Psoas muscle (tissue), 8 donors: ENCODE results near the gene CTTNBP2. TPM values are rescaled to one million over a fixed set of nuclear protein-coding genes. Genes with fewer than 3 reads are reported as not detected.

Experiments used
- ATAC-seq, 4 donors: fragments of 200-7000 bp; cut with Tn5 transposase; one replicate each; pipeline ENCODE4 v1.9.1; 2020; ENCODE audit warnings: moderate library complexity in 3 of 4, mild to moderate bottlenecking in 2 of 4
- DNase-seq, 2 donors: peaks; one replicate each; pipeline ENCODE4 v3.0.0-alpha.2; 2020
- H3K27ac ChIP-seq: fragments of 200-600 bp; one replicate; pipeline ENCODE4 v1.8.0; 2022
- H3K27me3 ChIP-seq, 3 donors: fragments of 200-600 bp in 1 of 3; one replicate each; pipeline versions ENCODE4 v1.6.1 to v1.8.0; 2013 to 2022; ENCODE audit warnings: low read length in 2 of 3, mild to moderate bottlenecking in 2 of 3, moderate library complexity in 1 of 3; ENCODE audit not compliant: insufficient read depth in 3 of 3
- H3K36me3 ChIP-seq, 2 donors: fragments of 200-600 bp in 1 of 2; one replicate each; pipeline versions ENCODE4 v1.6.1 to v1.8.0; 2013 to 2022; ENCODE audit warnings: low read depth in 1 of 2, mild to moderate bottlenecking in 1 of 2, moderate library complexity in 1 of 2; ENCODE audit not compliant: insufficient read depth in 1 of 2
- H3K4me1 ChIP-seq: fragments of 200-600 bp; one replicate; pipeline ENCODE4 v1.8.0; 2022
- H3K4me3 ChIP-seq: fragments of 200-600 bp; one replicate; pipeline ENCODE4 v1.8.0; 2022; ENCODE audit warnings: mild to moderate bottlenecking
- H3K9me3 ChIP-seq: fragments of 200-600 bp; one replicate; pipeline ENCODE4 v1.8.0; 2022
- WGBS, 3 donors: extraction: QIAGEN DNeasy Blood & Tissue Kit; methylation state at CpG; one replicate each; pipeline versions ENCODE4 v1.1.6 to v1.1.7; 2013; 5-methylcytosine and 5-hydroxymethylcytosine counted together
- intact Hi-C, 2 donors: fragments of 100-400 bp; cut with DNase I; formaldehyde crosslinking; loops; one replicate each; pipeline versions ENCODE4 v1.11.0 to v1.14.2; 2022
- polyA plus RNA-seq, 3 donors: library from polyadenylated mRNA; stranded (reverse); fragments of 200-250 nt; gene quantifications; one replicate each; pipeline ENCODE4 v1.2.3, GENCODE V29; 2013
- total RNA-seq, 4 donors: library from RNA; stranded (reverse); fragmentation: NEBNext Ultra II Directional in 2 of 4; extraction: Animal tissue kit (Norgen Biotek cat#: 25700) in 2 of 4; gene quantifications; one replicate each; pipeline versions ENCODE4 v1.2.1 to v1.2.4, GENCODE V29; 2021 to 2023
- TF ChIP-seq, protein P1 (sequence below): fragments of 200-600 bp; IDR thresholded peaks from one replicate; pipeline ENCODE4 v1.8.0; 2022; ENCODE audit warnings: antibody characterized with exemption
- donor health status: healthy with polysubstance abuse.
- donor health status: DM: no; HTN: no; CAD: no; lungs with moderate emphysema.
- donor health status: Bipolar disorder and iron deficiency.
- donor health status: healthy.
- donor health status: DM: yes; HTN: yes; CAD: no.
- donor health status: DM: no; HTN: no; CAD: no.
- donor health status: DM: no; HTN: no; CAD: no.
- donor health status: DM: yes; HTN: yes; CAD: no.

CTTNBP2 gene
- total and polyA plus RNA-seq, 7 donors: 0.10 to 1.8 (median 0.38) TPM

DNA sequence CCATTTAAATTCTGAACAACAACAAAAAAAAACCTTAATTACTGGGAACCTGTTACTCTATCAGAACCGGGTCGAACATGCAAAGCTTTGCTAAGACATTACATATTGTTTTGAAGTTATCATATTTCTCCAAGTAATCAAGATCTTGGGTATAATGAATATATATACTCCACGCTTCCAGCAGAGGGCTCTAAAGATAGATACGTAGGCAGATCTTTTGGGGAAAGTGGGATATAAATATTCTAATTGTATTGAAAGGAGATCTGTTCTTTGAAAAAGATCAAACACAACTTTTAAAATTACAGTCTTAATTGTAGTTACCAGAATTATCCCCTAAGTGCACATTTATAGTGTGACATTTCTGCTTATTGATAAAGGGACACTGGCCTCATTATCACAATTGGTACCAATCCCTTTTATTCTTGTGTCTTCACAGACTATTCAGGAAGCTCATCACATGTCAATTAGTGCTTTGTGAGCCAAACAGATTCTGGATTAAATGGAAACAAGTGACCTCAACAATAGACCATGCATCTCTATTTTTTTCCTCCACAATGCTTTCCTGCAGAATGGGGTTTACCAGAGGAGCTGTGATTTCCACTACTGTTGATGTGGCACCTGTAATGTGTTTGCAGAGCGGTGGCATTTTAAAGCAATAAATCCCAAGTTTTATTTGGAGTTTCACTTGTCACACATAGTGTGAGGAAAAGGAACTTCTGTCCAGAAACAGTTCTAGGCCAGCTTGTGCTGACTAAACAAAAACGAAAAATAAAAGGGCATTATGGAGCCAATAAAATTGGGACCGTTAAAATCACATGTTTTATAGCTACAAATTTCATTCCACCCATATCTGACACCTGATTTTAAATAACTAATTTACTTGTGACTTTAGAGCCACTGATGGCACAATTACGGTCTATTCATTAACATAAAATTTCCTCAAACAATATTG, 122.4 kb downstream of the CTTNBP2 start:
- TF ChIP-seq, protein P1, sequence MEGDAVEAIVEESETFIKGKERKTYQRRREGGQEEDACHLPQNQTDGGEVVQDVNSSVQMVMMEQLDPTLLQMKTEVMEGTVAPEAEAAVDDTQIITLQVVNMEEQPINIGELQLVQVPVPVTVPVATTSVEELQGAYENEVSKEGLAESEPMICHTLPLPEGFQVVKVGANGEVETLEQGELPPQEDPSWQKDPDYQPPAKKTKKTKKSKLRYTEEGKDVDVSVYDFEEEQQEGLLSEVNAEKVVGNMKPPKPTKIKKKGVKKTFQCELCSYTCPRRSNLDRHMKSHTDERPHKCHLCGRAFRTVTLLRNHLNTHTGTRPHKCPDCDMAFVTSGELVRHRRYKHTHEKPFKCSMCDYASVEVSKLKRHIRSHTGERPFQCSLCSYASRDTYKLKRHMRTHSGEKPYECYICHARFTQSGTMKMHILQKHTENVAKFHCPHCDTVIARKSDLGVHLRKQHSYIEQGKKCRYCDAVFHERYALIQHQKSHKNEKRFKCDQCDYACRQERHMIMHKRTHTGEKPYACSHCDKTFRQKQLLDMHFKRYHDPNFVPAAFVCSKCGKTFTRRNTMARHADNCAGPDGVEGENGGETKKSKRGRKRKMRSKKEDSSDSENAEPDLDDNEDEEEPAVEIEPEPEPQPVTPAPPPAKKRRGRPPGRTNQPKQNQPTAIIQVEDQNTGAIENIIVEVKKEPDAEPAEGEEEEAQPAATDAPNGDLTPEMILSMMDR: peak; percentile 39
- H3K27me3 ChIP-seq: no peaks in the 10 kb centered on the region
- no peak overlapping the region for H3K4me3 ChIP-seq
- H3K27ac ChIP-seq: no peak overlapping the region
- H3K9me3 ChIP-seq: no peaks in the 10 kb centered on the region
- H3K36me3 ChIP-seq: no peaks in the 10 kb centered on the region
- intact Hi-C loops: no loop called here
- ATAC-seq: no peak
- DNase-seq: no peak
- no peaks in the 10 kb centered on the region for H3K4me1 ChIP-seq
- 50 to 56% (median 52%) methylated on average over 8 of the region's 8 CpGs for WGBS, 3 donors

DNA sequence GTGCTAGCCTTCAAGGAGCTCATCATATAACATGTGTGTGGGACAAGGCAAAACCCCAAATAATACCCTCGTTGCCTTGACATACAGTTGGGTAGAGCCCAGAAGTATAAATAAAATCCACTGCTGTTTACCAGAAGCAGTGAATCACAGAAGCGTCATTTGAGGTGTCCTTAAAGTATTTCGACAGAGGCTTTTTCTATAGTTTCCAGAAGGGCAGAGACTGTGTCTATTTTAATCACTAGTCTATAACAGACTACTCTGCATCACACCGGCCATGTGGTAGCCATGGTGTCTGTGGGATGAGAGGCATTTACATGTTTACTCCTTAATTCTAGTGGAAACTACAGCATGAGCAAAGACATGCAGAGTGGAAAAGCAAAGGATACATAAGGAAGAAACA, 131.3 kb downstream of the CTTNBP2 start:
- ATAC-seq (no peak), DNase-seq (no peak)
- TF ChIP-seq, protein P1: no peak
- 84 to 93% (median 90%) methylated on average over 4 of the region's 4 CpGs for WGBS, 3 donors
- Histone ChIP-seq H3K4me1 (no peaks in the 10 kb centered on the region), H3K36me3 (no peaks in the 10 kb centered on the region), H3K27me3 (no peaks in the 10 kb centered on the region), H3K9me3 (no peaks in the 10 kb centered on the region), H3K4me3 (no peak overlapping the region), H3K27ac (no peak overlapping the region)
- intact Hi-C loops: no loop called here

DNA sequence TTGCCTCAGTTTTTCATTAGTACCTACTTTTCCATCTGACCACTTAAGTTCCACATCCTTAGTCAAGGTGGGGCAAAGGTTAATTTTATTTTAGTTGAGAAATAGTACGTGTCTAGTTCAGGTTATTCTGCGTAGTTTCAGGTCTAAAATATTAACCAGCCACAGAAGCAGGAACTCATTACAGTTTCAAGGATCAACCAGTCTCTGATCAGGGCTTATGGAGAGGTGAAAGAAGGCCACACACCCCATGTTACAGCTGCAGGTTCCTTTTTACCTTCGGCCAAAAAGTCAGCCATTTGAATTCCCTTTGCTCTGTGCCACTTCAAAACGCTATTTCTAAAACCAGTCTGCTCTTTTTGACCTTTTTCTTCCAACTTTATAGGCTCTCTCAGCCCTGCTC, 134.2 kb downstream of the CTTNBP2 start:
- DNase-seq (no peak), ATAC-seq (no peak)
- Histone ChIP-seq H3K27ac (no peak overlapping the region), H3K27me3 (no peaks in the 10 kb centered on the region), H3K4me1 (no peaks in the 10 kb centered on the region), H3K9me3 (no peaks in the 10 kb centered on the region), H3K36me3 (no peaks in the 10 kb centered on the region), H3K4me3 (no peak overlapping the region)
- 70 to 71% (median 70%) methylated on average over 4 of the region's 4 CpGs for WGBS, 3 donors
- intact Hi-C loops: no loop called here
- TF ChIP-seq, protein P1: no peak

DNA sequence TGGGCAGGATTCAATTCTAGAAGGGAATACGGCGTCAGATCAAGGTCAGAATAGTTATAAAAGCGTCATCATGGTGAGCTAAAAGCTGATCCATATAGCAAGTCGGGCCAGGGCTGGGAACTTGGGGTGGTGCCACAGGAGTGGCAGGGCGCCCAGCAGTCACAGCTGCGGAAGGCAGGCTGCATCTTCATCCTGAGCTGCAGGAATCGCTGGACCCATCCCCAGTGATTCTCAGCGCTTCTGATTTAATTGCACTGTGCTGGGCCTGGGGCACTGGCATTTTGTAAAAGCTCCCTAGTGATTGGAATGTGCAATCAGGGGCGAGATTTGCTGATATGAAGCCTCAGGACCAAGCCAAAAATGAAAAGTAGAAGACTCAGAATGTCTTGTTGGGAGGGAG, 135.3 kb downstream of the CTTNBP2 start:
- Histone ChIP-seq H3K4me3 (no peak overlapping the region), H3K27me3 (no peaks in the 10 kb centered on the region), H3K36me3 (no peaks in the 10 kb centered on the region), H3K27ac (no peak overlapping the region), H3K9me3 (no peaks in the 10 kb centered on the region), H3K4me1 (no peaks in the 10 kb centered on the region)
- no peak for ATAC-seq
- no peak for DNase-seq
- intact Hi-C loops: no loop called here
- TF ChIP-seq, protein P1: no peak
- 35 to 51% (median 43%) methylated on average over 9 of the region's 9 CpGs for WGBS, 3 donors
